ENCODE results near the gene AP2A2.

DNA sequence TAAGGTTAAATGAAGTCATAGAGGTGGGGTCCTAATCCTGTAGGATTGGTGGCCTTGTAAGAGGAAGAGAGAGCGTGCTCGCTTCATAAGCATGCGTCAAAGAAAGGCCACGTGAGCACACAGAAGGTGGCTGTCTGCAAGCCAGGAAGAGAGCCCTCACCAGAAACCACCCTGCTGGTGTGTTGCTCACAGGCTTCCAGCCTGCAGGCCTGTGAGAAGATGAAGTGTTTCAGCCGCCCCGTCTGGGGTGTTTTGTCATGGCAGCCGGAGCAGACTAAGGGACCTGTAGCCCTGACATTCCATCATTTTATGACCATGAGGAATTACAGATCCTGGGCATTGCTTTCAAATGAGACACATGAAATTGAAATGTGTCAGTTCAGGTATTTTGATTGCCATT is 32.4 kb downstream of the AP2A2 start:
- TF ChIP-seq JUN (CRISPR knock-in tag; IDR thresholded peaks at IDR 0.05) (no peak), TEAD4 (CRISPR knock-in tag; IDR thresholded peaks at IDR 0.05) (no peak), ZNF317 (CRISPR knock-in tag; IDR thresholded peaks at IDR 0.05; ENCODE audit: borderline replicate concordance, low read depth) (no peak), FOXP1 (CRISPR knock-in tag; IDR thresholded peaks at IDR 0.05; ENCODE audit: borderline replicate concordance) (no peak), OVOL2 (CRISPR knock-in tag; IDR thresholded peaks at IDR 0.05; ENCODE audit: borderline replicate concordance) (no peak), TCF7 (CRISPR knock-in tag; IDR thresholded peaks at IDR 0.05; ENCODE audit: low read depth) (no peak)
- TF ChIP-seq, protein P1, sequence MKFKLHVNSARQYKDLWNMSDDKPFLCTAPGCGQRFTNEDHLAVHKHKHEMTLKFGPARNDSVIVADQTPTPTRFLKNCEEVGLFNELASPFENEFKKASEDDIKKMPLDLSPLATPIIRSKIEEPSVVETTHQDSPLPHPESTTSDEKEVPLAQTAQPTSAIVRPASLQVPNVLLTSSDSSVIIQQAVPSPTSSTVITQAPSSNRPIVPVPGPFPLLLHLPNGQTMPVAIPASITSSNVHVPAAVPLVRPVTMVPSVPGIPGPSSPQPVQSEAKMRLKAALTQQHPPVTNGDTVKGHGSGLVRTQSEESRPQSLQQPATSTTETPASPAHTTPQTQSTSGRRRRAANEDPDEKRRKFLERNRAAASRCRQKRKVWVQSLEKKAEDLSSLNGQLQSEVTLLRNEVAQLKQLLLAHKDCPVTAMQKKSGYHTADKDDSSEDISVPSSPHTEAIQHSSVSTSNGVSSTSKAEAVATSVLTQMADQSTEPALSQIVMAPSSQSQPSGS (CRISPR knock-in tag; IDR thresholded peaks at IDR 0.05; ENCODE audit: borderline replicate concordance, low read depth), result no peak
- TF ChIP-seq, protein P2, sequence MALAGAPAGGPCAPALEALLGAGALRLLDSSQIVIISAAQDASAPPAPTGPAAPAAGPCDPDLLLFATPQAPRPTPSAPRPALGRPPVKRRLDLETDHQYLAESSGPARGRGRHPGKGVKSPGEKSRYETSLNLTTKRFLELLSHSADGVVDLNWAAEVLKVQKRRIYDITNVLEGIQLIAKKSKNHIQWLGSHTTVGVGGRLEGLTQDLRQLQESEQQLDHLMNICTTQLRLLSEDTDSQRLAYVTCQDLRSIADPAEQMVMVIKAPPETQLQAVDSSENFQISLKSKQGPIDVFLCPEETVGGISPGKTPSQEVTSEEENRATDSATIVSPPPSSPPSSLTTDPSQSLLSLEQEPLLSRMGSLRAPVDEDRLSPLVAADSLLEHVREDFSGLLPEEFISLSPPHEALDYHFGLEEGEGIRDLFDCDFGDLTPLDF (CRISPR knock-in tag; IDR thresholded peaks at IDR 0.05), result no peak
- TF ChIP-seq, protein P3, sequence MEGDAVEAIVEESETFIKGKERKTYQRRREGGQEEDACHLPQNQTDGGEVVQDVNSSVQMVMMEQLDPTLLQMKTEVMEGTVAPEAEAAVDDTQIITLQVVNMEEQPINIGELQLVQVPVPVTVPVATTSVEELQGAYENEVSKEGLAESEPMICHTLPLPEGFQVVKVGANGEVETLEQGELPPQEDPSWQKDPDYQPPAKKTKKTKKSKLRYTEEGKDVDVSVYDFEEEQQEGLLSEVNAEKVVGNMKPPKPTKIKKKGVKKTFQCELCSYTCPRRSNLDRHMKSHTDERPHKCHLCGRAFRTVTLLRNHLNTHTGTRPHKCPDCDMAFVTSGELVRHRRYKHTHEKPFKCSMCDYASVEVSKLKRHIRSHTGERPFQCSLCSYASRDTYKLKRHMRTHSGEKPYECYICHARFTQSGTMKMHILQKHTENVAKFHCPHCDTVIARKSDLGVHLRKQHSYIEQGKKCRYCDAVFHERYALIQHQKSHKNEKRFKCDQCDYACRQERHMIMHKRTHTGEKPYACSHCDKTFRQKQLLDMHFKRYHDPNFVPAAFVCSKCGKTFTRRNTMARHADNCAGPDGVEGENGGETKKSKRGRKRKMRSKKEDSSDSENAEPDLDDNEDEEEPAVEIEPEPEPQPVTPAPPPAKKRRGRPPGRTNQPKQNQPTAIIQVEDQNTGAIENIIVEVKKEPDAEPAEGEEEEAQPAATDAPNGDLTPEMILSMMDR (IDR thresholded peaks at IDR 0.05), result no peak
- TF ChIP-seq, protein P4, sequence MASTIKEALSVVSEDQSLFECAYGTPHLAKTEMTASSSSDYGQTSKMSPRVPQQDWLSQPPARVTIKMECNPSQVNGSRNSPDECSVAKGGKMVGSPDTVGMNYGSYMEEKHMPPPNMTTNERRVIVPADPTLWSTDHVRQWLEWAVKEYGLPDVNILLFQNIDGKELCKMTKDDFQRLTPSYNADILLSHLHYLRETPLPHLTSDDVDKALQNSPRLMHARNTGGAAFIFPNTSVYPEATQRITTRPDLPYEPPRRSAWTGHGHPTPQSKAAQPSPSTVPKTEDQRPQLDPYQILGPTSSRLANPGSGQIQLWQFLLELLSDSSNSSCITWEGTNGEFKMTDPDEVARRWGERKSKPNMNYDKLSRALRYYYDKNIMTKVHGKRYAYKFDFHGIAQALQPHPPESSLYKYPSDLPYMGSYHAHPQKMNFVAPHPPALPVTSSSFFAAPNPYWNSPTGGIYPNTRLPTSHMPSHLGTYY (CRISPR knock-in tag; IDR thresholded peaks at IDR 0.05), result no peak
- TF ChIP-seq, protein P5, sequence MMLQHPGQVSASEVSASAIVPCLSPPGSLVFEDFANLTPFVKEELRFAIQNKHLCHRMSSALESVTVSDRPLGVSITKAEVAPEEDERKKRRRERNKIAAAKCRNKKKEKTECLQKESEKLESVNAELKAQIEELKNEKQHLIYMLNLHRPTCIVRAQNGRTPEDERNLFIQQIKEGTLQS (CRISPR knock-in tag; conservative IDR thresholded peaks at IDR 0.05), result no peak
- TF ChIP-seq, protein P6, sequence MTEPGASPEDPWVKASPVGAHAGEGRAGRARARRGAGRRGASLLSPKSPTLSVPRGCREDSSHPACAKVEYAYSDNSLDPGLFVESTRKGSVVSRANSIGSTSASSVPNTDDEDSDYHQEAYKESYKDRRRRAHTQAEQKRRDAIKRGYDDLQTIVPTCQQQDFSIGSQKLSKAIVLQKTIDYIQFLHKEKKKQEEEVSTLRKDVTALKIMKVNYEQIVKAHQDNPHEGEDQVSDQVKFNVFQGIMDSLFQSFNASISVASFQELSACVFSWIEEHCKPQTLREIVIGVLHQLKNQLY (CRISPR knock-in tag; IDR thresholded peaks at IDR 0.05), result no peak
- TF ChIP-seq, protein P7, sequence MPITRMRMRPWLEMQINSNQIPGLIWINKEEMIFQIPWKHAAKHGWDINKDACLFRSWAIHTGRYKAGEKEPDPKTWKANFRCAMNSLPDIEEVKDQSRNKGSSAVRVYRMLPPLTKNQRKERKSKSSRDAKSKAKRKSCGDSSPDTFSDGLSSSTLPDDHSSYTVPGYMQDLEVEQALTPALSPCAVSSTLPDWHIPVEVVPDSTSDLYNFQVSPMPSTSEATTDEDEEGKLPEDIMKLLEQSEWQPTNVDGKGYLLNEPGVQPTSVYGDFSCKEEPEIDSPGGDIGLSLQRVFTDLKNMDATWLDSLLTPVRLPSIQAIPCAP (CRISPR knock-in tag; IDR thresholded peaks at IDR 0.05), result no peak

Measured in WTC11 (cell line).